IMR-90 (cell line): ENCODE results near the gene SORBS1. TPM values are rescaled to one million over a fixed set of nuclear protein-coding genes. Genes with fewer than 3 reads are reported as not detected.

ENCODE experiments used
- ATAC-seq: fragments of 200-7000 bp; cut with Tn5 transposase; 2 replicates; pipeline ENCODE4 v1.9.1; 2020; ENCODE audit warnings: low read depth, mild to moderate bottlenecking, moderate library complexity
- BruUV-seq: library from RNA; stranded (reverse); fragments of 400-500 nt; replicated peaks from 2 replicates; lab custom pipeline; 2021; lab: Mats Ljungman, UMichigan
- CTCF ChIA-PET: fragments of 300-600 bp; formaldehyde crosslinking; extraction: SDS; loops from one replicate; lab custom pipeline; 2021; ENCODE audit warnings: antibody characterized with exemption; lab: Yijun Ruan, JAX
- POLR2A ChIA-PET: fragments of 300-600 bp; sonication (Branson Sonifier 250); formaldehyde crosslinking; loops from one replicate; lab custom pipeline; 2022; ENCODE audit warnings: antibody characterized with exemption; ENCODE audit not compliant: unreplicated experiment; lab: Charles Lee
- DNase-seq: peaks from one replicate; pipeline ENCODE4 v3.0.0; 2013
- H2AFZ ChIP-seq: replicated peaks from 2 replicates; pipeline ENCODE3; 2013; ENCODE audit warnings: low read length, mild to moderate bottlenecking; ENCODE audit not compliant: poor library complexity
- H2AK5ac ChIP-seq: 2 replicates; pipeline ENCODE4 v1.6.1; 2013; ENCODE audit warnings: low read depth, low read length, inconsistent platforms
- H2AK9ac ChIP-seq: replicated peaks from 2 replicates; pipeline ENCODE3; 2013; ENCODE audit warnings: mild to moderate bottlenecking, low read depth, low read length, moderate library complexity; ENCODE audit not compliant: poor library complexity
- H2BK120ac ChIP-seq: 2 replicates; pipeline ENCODE4 v1.6.1; 2013; ENCODE audit warnings: low read depth, low read length, inconsistent platforms
- H2BK15ac ChIP-seq: 3 replicates; pipeline ENCODE4 v1.6.1; 2013; ENCODE audit warnings: low read depth, low read length, inconsistent platforms
- H2BK20ac ChIP-seq: 2 replicates; pipeline ENCODE4 v1.6.1; 2013; ENCODE audit warnings: low read depth, mild to moderate bottlenecking, inconsistent platforms, low read length, moderate library complexity
- H2BK5ac ChIP-seq: 2 replicates; pipeline ENCODE4 v1.6.1; 2013; ENCODE audit warnings: mild to moderate bottlenecking, low read depth, low read length, inconsistent platforms; ENCODE audit not compliant: poor library complexity, severe bottlenecking
- H3K14ac ChIP-seq: replicated peaks from 2 replicates; pipeline ENCODE4 v1.6.1; 2013; ENCODE audit warnings: low read depth, low read length, inconsistent platforms
- H3K18ac ChIP-seq: 2 replicates; pipeline ENCODE4 v1.6.1; 2013; ENCODE audit warnings: low read depth, low read length, control low read depth
- H3K23ac ChIP-seq: 2 replicates; pipeline ENCODE4 v1.6.1; 2013; ENCODE audit warnings: low read depth, low read length, inconsistent platforms
- H3K27ac ChIP-seq: 2 replicates; pipeline ENCODE4 v1.5.1; 2013; ENCODE audit warnings: mild to moderate bottlenecking, control low read depth, low read length; ENCODE audit not compliant: insufficient read depth
- H3K27me3 ChIP-seq: 2 replicates; pipeline ENCODE4 v1.6.1; 2013; ENCODE audit warnings: low read length; ENCODE audit not compliant: control insufficient read depth, insufficient read depth
- H3K36me3 ChIP-seq: 2 replicates; pipeline ENCODE4 v1.6.1; 2013; ENCODE audit warnings: low read length, mixed read lengths; ENCODE audit not compliant: control insufficient read depth, insufficient read depth
- H3K4ac ChIP-seq: 2 replicates; pipeline ENCODE4 v1.6.1; 2013; ENCODE audit warnings: low read depth, low read length, inconsistent platforms
- H3K4me1 ChIP-seq: 2 replicates; pipeline ENCODE4 v1.6.1; 2013; ENCODE audit warnings: low read length, mixed read lengths; ENCODE audit not compliant: control insufficient read depth, insufficient read depth
- H3K4me2 ChIP-seq: 2 replicates; pipeline ENCODE4 v1.6.1; 2013; ENCODE audit warnings: low read depth, mild to moderate bottlenecking, control low read depth, low read length, moderate library complexity
- H3K4me3 ChIP-seq: 2 replicates; pipeline ENCODE4 v1.5.1; 2013; ENCODE audit warnings: low read depth, mild to moderate bottlenecking, control low read depth, low read length, moderate library complexity; ENCODE audit not compliant: insufficient read depth
- H3K56ac ChIP-seq: 2 replicates; pipeline ENCODE4 v1.6.1; 2013; ENCODE audit warnings: low read length, inconsistent platforms; ENCODE audit not compliant: insufficient read depth; ENCODE audit errors: extremely low read depth
- H3K79me1 ChIP-seq, 2 experiments: 2 replicates each; pipeline ENCODE4 v1.6.1; 2013; ENCODE audit warnings: low read length in 2 of 2, inconsistent platforms in 1 of 2, low read depth in 1 of 2
- H3K9ac ChIP-seq: 2 replicates; pipeline ENCODE4 v1.6.1; 2013; ENCODE audit warnings: low read depth, low read length, control low read depth
- H3K9me1 ChIP-seq: 2 replicates; pipeline ENCODE4 v1.6.1; 2013; ENCODE audit warnings: low read length, inconsistent platforms; ENCODE audit not compliant: insufficient read depth
- H3K9me3 ChIP-seq: 2 replicates; pipeline ENCODE4 v1.6.1; 2013; ENCODE audit warnings: low read length; ENCODE audit not compliant: control insufficient read depth, insufficient read depth
- H4K20me1 ChIP-seq: 2 replicates; pipeline ENCODE4 v1.6.1; 2013; ENCODE audit warnings: low read length, inconsistent platforms; ENCODE audit not compliant: insufficient read depth
- H4K5ac ChIP-seq: 2 replicates; pipeline ENCODE4 v1.6.1; 2013; ENCODE audit warnings: mild to moderate bottlenecking, low read depth, low read length, control low read depth
- H4K8ac ChIP-seq, 2 experiments: 2 replicates each; pipeline ENCODE4 v1.6.1; 2013; ENCODE audit warnings: low read depth in 2 of 2, low read length in 2 of 2, control low read depth in 1 of 2, inconsistent platforms in 1 of 2
- H4K91ac ChIP-seq: 2 replicates; pipeline ENCODE4 v1.6.1; 2013; ENCODE audit warnings: low read depth, low read length, inconsistent platforms; ENCODE audit not compliant: insufficient read depth
- CEBPB ChIP-seq: IDR thresholded peaks from 2 replicates; pipeline ENCODE4 v1.6.1; 2012; ENCODE audit warnings: low read depth, low read length, improper control_type of control experiment
- FOS ChIP-seq: fragments of 150-350 bp; IDR thresholded peaks from 2 replicates; pipeline ENCODE4 v1.6.1; 2016; ENCODE audit warnings: low read depth, low read length
- MAFK ChIP-seq: IDR thresholded peaks from 2 replicates; pipeline ENCODE4 v1.6.1; 2012; ENCODE audit warnings: low read depth, low read length, improper control_type of control experiment
- MAZ ChIP-seq: IDR thresholded peaks from 2 replicates; pipeline ENCODE4 v1.6.1; 2012; ENCODE audit warnings: low read depth, mild to moderate bottlenecking, low read length, improper control_type of control experiment, moderate library complexity, borderline replicate concordance
- MXI1 ChIP-seq: IDR thresholded peaks from 2 replicates; pipeline ENCODE4 v1.6.1; 2012; ENCODE audit warnings: low read depth, mild to moderate bottlenecking, low read length, moderate library complexity, borderline replicate concordance
- NFE2L2 ChIP-seq: fragments of 150-350 bp; IDR thresholded peaks from 2 replicates; pipeline ENCODE4 v1.6.1; 2016; ENCODE audit warnings: low read depth, mild to moderate bottlenecking, low read length
- POLR2A ChIP-seq: IDR thresholded peaks from 2 replicates; pipeline ENCODE4 v1.6.1; 2012; ENCODE audit warnings: mild to moderate bottlenecking, low read depth, low read length
- RFX5 ChIP-seq: IDR thresholded peaks from 2 replicates; pipeline ENCODE4 v1.8.0; 2012; ENCODE audit warnings: low read depth, mild to moderate bottlenecking, low read length, moderate library complexity
- SMC3 ChIP-seq: fragments of 150-350 bp; IDR thresholded peaks from 2 replicates; pipeline ENCODE4 v1.6.1; 2016; ENCODE audit warnings: low read depth, mild to moderate bottlenecking, antibody characterized with exemption, low read length, moderate library complexity
- WGBS, 2 experiments: methylation state at CpG; one replicate each; pipeline versions ENCODE4 v1.1.5 to v1.1.7; 2013; ENCODE audit warnings: missing lambda C conversion rate in 2 of 2; ENCODE audit not compliant: insufficient read length in 1 of 2; ENCODE audit errors: extremely low coverage in 2 of 2; 5-methylcytosine and 5-hydroxymethylcytosine counted together
- dilution Hi-C: fragments of 300-500 bp; cut with HindIII; formaldehyde crosslinking; loops from one replicate; pipeline ENCODE4 v1.14.3; 2018; ENCODE audit warnings: low sequenced_read_pairs; ENCODE audit not compliant: unreplicated experiment
- in situ Hi-C: fragments of 300-500 bp; cut with MboI; formaldehyde crosslinking; loops from 3 replicates; pipeline ENCODE4 v1.14.3; 2019; ENCODE audit warnings: low sequenced_read_pairs, inconsistent platforms, mixed read lengths
- intact Hi-C: fragments of 100-400 bp; cut with micrococcal nuclease; formaldehyde crosslinking; loops from 2 replicates; pipeline ENCODE4 v1.10.0; 2022
- polyA plus RNA-seq, 3 experiments: library from polyadenylated mRNA; depleted of rRNA; stranded (reverse); fragments of >200 nt; gene quantifications; 2 replicates each; pipeline ENCODE4 v1.2.3, GENCODE V29; 2012; ENCODE audit warnings: low replicate concordance in 1 of 3
- total RNA-seq: library from RNA; depleted of rRNA; stranded (reverse); fragments of >200 nt; gene quantifications from 2 replicates; pipeline ENCODE4 v1.2.3, GENCODE V29; 2012
- TF ChIP-seq, protein P1 (sequence below): fragments of 150-350 bp; IDR thresholded peaks from 2 replicates; pipeline ENCODE4 v1.6.1; 2017; ENCODE audit warnings: mild to moderate bottlenecking, antibody characterized with exemption, low read length, low read depth

The SORBS1 gene
- total and polyA plus RNA-seq, 2 of the 4 experiments (the other 2 are of a cell fraction) = 0.18 to 0.32 TPM

DNA sequence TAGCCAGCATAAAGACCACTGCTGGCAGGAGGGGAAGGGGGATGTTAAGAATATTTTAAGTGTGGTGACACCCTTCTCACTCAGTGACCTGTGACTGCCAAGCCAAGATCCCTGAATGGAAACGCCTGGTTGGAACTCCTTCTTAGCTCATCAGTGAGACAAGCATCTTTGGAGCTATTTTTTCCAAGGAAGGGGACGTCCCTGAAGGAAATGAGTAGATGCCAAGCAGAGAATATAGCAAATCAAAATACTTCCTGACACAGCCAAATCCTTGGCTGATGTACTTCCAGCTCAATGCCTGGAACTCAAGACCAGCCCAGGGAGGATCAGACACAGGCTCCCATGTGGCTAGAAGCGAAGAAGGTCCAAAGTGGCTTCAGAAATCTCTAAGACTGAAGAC lies 82.2 kb downstream of the SORBS1 start:
- dilution Hi-C loops (no loop called here), in situ Hi-C loops (no loop called here), intact Hi-C loops (no loop called here)
- Histone ChIP-seq H4K8ac (no peak overlapping the region), H4K5ac (no peak overlapping the region), H3K14ac (no peak overlapping the region), H3K4me1 (0 out of 2 replicates have a peak, but pooled peaks cover 1% of the 10 kb centered on the region), H2BK120ac (no peak overlapping the region), H3K4me2 (no peak overlapping the region), H4K91ac (no peak overlapping the region), H2AFZ (no peak overlapping the region), H3K23ac (no peak overlapping the region), H3K27ac (no peak overlapping the region), H3K79me1 (no peaks in the 10 kb centered on the region), H2AK5ac (no peak overlapping the region), H3K36me3 (no peaks in the 10 kb centered on the region), H2BK15ac (no peak overlapping the region), H2BK5ac (no peak overlapping the region), H3K4ac (no peak overlapping the region), H3K27me3 (peaks cover 4% of the 10 kb centered on the region), H3K56ac (no peak overlapping the region), H2BK20ac (no peak overlapping the region), H3K9me3 (no peaks in the 10 kb centered on the region), H3K18ac (no peak overlapping the region), H3K4me3 (no peak overlapping the region), H3K9ac (no peak overlapping the region), H3K9me1 (no peaks in the 10 kb centered on the region), H2AK9ac (no peak overlapping the region), H4K20me1 (no peaks in the 10 kb centered on the region)
- no peak for DNase-seq
- no peak for ATAC-seq
- no CpG with 5 or more reads among the region's 3 CpGs for whole genome bisulfite sequencing, 2 experiments
- POLR2A ChIA-PET = no interaction called here
- CTCF ChIA-PET = no interaction called here
- no TSS peak for BruUV-seq
- TF ChIP-seq POLR2A (no peak), NFE2L2 (no peak), RFX5 (no peak), FOS (no peak), MXI1 (no peak), SMC3 (no peak), MAZ (no peak), CEBPB (no peak), MAFK (no peak)
- TF ChIP-seq, protein P1, sequence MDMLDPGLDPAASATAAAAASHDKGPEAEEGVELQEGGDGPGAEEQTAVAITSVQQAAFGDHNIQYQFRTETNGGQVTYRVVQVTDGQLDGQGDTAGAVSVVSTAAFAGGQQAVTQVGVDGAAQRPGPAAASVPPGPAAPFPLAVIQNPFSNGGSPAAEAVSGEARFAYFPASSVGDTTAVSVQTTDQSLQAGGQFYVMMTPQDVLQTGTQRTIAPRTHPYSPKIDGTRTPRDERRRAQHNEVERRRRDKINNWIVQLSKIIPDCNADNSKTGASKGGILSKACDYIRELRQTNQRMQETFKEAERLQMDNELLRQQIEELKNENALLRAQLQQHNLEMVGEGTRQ = no peak
